CD4-positive, alpha-beta T cell treated with Interleukin-6 for 4 hours (primary cell): ENCODE results near the gene IL24.
"Not testable (repeated sequence)": the region's sequence is repeated elsewhere in the genome, so short reads cannot be mapped to it uniquely, and the experiment has no call there.

Experiments used
- DNase-seq: peaks from one replicate; pipeline ENCODE4 v3.0.0-alpha.2; 2020; ENCODE audit warnings: mixed read lengths

IL24 gene, protein sequence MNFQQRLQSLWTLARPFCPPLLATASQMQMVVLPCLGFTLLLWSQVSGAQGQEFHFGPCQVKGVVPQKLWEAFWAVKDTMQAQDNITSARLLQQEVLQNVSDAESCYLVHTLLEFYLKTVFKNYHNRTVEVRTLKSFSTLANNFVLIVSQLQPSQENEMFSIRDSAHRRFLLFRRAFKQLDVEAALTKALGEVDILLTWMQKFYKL

GRCh38 chr1:206897175-206897574 lies at the start of gene IL24:
Gene IL24, plus strand, starts transcription at chr1:206897443. Its CDS starts 390 bp downstream, at chr1:206897833.
- no peak for DNase-seq

- no peak for DNase-seq
Measured at GRCh38 chr1:206847946-206848345, 49.3 kb upstream of the IL24 start.

DNA sequence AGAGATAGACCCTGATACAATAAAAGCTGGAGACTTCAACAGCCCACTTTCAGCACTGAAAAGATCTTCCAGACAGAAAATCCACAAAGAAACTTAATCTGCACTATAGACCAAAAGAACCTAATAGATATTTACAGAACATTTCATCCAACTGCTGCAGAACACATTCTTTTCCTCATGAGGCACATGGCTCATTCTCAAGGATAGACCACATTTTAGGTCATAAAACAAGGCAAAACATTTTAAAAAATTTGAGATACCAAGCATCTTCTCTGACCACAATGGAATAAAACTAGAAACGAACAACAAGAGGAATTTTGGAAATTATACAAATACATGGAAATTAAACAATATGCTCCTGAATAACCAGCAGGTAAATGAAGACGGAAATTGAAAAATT lies 46.8 kb upstream of the IL24 start:
- DNase-seq: no peak

DNA sequence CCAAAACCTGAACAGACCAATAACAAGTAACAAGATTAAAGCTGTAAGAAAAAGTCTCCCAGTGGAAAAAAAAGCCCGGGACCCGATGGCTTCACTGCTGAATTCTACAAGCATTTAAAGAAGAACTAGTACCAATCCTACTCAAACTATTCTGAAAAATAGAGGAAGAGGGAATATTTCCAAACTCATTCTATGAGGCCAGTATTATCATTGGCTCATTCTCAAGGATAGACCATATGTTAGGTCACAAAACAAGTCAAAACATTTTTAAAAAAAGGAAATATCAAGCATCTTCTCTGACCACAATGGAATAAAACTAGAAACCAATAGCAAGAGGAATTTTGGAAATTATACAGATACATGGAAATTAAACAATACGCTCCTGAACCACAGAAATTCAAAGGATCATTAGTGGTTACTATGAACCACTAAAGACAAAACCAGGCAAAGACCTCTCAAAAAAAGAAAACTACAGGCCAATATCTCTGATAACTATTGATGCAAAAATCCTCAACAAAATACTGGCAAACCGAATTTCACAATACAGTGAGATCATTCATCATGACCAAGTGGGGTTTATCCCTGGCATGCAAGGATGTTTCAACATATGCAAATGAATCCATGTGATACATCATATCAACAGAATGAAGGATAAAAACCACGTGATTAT lies 45.8 kb upstream of the IL24 start:
- DNase-seq: no peak

DNA sequence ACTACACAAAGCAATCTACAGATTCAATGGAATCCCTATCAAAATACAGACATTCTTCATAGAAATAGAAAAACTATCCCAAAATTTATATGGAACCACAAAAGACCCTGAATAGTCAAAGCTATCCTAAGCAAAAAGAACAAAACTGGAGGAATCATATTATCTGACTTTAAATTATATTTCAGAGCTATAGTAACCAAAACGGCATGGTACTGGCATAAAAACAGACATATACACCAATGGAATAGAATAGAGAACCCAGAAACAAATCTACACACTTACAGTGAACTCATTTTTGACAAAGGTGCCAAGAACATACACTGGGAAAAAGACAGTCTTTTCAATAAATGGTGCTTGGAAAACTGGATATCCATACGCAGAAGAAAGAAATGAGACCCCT lies 44.6 kb upstream of the IL24 start:
- DNase-seq: not testable (repeated sequence)

GRCh38 chr1:206853696-206854095 lies 43.5 kb upstream of the IL24 start:
- DNase-seq: not testable (repeated sequence)

DNA sequence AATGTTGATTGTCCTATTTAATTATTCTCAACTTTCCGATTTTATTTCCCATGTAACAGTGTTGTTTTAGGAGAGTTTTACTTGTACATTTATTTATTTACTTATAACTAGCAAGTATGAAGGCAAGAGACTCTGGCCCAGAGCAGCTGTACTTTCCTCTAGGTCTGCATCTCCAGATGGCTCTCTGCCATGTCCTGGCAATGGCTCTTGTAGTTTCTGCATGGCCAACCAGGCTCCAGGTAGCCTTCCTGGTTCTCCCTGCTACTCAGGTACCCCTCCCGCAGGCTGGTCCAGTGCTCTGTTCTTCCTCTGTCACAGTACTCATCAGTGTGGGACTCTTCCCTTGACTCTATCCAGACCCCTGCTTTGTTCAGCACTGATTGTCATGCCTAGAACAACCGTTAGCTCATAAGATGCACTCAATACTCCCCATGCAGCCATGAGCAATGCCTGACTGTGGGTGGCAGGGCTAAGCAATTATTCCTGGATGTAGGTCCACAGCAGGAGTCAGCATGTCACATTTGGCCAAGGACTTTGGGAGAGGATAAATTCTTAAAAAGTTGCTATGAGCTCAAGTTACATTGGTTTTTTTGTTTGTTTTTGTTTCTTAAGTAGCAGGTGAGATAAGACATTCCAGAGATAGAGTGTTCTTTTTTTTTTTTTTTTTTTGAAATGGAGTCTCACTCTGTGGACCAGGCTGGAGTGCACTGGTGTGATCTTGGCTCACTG lies 42.7 kb upstream of the IL24 start:
- no peak for DNase-seq

- DNase-seq: no peak
Measured at GRCh38 chr1:206855859-206856258, 41.4 kb upstream of the IL24 start.

DNA sequence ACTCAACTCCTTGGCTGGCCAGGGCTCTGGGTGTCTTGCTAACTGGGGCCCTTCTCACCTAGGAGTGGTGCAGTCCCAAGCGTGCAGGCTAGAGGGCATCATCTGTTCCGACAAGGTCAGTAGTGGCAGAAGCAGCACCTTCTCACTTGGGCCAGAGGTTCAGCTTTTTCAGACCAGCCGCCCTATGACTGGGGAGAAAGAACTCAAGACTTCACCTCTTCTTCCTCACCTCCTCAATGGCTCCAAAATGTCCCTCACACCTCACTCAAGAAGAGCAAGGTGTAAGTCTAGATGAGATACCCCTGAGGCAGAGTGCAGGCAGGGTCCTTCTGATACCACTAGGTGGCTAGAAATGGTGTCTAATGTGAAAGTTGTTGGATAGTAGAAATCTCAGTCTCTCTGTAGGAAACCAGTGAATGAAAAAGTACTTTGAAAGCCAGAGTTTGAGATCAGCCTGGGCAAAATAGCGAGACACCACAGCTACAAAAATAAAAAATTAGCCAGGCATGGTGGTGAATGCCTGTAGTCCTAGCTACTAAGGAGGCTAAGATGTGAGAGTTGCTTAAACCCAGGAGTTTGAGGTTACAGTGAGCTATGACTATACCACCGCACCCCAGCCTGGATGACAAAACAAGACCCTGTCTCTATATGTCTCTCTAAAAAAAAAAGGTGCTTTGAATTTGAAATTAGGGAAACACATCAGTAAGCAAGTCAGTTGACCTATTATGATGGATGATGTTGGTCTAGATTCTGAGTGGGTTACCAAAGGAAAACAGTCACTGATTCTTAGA lies 40.4 kb upstream of the IL24 start:
- peak; percentile 34 for DNase-seq

DNA sequence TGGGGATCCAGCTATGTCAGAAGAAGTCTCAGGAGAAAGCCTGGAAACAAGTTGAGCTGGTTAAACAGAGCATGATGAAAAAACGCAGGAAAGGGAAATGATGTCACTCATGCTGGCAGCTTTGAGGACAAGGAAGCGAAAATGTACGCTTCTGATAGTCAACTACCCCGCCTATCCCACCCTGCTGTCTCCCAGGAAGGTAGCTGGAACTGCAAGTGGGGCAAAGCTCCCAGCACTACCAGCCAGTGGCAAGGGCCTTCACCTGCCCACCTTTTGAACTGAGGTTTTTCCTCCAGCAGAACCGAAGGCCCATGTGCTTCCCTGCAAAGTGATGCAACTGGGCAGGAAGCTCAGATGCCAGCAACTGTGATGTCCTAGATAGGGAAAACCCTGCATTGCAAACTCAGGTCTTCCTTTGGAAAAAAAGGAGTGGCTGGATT lies 38.1 kb upstream of the IL24 start:
- peak; percentile 27 for DNase-seq

DNA sequence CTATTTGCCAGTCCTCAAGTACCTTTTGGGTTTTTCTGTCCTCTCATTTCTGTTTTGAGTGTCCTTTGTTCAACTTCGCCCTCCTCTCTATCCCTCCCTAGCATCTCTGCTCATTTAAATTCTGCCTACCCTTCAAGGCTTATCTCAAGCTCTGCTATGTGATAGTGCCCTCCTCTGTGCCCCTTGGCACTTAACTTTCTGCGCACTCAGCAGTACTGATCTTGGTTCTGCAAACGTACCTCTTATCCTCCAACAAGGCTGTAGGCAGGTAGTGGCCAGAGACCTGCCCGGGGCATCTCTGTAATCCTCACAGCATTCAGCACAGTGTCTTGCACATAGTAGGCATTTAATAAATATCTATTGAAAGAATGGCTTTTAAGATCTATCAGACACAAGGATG lies 37.1 kb upstream of the IL24 start:
- no peak for DNase-seq

DNA sequence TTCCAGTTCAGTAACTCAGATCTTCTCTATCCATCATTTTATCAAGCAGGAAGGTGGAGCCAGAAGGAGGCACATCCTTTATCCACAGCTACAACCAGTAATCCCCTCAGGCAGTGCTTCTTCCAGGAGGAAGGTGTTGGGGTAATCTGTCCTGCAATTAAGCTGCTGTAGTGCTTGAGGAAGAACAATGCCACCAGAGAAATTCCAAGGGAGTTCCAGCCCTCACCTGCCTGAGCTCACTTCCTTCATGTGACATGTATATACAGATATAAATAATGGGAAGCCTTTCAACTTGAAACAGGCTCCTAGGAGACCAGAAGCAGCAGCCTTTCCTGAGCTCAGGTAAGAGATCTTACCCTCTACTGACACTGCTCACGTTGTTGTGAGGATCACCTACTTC lies 34.0 kb upstream of the IL24 start:
- no peak for DNase-seq

- DNase-seq: peak; percentile 92
Measured at GRCh38 chr1:206864939-206865671, 32.1 kb upstream of the IL24 start, which contains the start of gene IL20. Gene IL20, plus strand, starts transcription at chr1:206865623. Its CDS starts 230 bp downstream, at chr1:206865853.

- no peak for DNase-seq
Measured at GRCh38 chr1:206866062-206866461, 31.2 kb upstream of the IL24 start.

- no peak for DNase-seq
Measured at GRCh38 chr1:206867239-206867638, 30.0 kb upstream of the IL24 start.

- no peak for DNase-seq
Measured at GRCh38 chr1:206867716-206868115, 29.5 kb upstream of the IL24 start.

- no peak for DNase-seq
Measured at GRCh38 chr1:206868264-206868663, 29.0 kb upstream of the IL24 start.

DNA sequence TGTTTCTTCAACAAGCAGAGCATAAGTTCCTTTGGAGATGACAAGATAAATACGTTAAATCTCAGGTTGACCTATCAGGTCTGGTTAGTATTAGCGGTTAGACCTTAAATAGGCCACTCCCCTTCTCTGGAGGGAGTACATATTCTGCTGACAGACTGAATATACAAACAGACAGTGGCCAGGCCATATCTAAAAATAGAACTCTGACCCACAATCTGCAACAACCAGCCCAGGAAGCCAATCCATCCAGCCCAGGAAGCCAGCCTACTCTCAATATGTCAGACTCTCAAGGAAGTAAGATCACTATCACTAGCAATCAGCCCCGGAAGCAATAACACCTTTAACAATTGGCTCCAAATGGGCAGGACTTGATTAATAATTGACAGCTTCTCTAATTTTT lies 25.1 kb upstream of the IL24 start:
- no peak for DNase-seq

DNA sequence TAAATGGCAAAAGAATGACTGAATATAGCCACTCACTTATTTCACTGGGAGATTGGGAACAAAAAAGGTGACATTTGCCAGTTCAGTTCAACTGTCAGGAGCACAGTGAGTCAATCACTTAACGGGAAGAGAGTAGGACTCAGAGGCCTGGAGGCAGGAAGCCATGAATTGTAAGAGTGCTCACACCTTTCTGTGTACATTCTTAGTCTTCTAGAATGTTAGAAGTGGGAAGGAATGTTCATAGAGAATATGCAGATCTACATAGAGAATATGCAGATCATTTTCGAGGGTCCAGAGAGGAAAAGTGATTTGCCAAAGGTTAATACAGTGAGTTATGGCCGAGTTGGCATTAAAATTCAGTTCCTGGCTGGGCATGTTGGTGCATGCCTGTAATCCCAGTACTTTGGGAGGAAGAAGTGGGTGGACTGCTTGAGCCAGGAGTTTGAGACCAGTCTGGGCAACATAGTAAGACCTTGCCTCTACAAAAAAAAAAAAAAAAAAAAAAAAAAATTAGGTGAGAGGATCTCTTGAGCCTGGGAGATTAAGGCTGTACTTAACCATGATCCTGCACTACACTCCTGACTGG lies 23.5 kb upstream of the IL24 start:
- DNase-seq: no peak

- no peak for DNase-seq
Measured at GRCh38 chr1:206875752-206876377, 21.4 kb upstream of the IL24 start.

GRCh38 chr1:206878456-206878855 lies 18.8 kb upstream of the IL24 start:
- no peak for DNase-seq

- no peak for DNase-seq
Measured at GRCh38 chr1:206880314-206880713, 16.9 kb upstream of the IL24 start.
